Stimulated activated CD4-positive, alpha-beta T cell treated with anti-CD3 and anti-CD28 coated beads, Interleukin-4, amount 100 ng/mL, for 48 hours (primary cell): ENCODE measurements around the gene AMT.
"Not testable (repeated sequence)": the region's sequence is repeated elsewhere in the genome, so short reads cannot be mapped to it uniquely, and the experiment has no call there.

Experiments
- DNase-seq, 2 donors: peaks; one replicate each; pipeline ENCODE4 v3.0.0-alpha.2; 2020; ENCODE audit warnings: low read depth in 2 of 2

AMT gene

DNA sequence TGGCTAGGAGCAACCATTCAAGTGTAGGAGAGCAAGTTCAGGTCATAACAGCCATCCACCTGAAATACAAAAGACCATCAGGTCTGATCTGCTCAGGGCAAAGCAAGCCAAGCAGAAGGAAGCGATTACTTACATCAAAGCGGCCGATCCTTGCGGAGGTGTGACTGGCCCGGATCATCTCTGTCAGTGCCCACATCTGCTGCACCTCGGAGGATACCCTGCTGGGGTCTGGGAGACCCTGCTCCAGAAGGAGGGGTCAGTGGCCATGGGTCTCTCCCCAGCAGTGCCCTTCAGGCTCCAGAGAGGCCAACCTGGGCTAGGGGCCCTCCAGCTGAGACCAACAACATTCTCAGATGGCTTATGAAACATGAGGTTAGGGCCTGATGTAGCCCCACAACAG, 2.5 kb upstream of the AMT start:
- no peak for DNase-seq

DNA sequence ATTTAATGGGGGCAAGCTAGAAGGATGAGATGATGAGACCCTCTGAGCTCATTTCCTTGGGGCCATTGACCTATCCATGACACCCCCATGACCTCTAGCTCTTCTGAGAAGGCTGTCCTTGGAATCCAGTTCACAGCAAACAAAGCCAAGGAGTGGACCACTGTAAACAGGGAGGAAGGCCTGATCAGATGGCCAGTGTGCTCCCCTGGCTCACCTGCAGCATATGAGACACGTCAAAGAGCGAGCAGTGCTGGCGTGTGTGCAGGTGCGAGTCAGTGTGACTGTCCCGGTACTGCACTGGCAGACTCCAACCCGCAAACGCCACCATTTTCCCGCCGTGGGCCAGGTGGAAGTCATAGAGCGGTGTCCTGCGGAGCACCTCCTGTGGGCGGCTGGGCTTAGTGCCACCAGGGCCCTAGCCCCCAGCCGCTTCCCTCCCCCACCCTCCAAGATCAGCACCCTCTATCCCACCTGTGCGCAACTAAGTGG, 339 bp downstream of the AMT start:
- no peak for DNase-seq

DNA sequence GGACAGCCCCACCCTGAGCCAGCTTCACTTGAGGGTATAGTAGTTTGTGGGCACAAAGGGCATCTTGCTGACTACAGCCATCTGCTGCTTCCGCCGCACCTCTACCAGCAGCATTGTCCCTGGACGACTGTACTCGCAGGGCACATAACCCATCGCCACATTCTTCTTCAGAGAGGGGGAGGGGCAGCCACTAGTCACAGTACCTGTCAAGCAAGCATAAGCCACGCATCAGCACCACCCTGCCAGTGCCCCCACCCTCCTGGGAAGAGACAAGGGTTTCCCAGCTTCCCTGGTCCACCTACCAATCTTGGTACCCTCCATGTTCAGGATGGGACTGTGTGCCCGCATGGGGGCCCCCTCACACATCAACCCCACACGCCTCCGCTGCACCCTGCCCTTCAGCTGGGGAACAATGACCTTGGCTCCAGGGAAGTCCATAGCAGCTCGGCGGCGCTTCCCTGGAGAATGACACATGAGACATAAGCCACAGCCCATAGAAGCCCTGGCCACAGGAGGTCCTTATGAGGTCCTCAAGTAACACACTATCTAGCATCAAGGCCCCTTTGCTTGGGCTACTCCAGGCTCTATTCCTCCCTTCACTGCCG, 4.7 kb downstream of the AMT start:
- DNase-seq: no peak

- DNase-seq: no peak
Observed at GRCh38 chr3:49416867-49417266, 5.4 kb downstream of the AMT start.

DNA sequence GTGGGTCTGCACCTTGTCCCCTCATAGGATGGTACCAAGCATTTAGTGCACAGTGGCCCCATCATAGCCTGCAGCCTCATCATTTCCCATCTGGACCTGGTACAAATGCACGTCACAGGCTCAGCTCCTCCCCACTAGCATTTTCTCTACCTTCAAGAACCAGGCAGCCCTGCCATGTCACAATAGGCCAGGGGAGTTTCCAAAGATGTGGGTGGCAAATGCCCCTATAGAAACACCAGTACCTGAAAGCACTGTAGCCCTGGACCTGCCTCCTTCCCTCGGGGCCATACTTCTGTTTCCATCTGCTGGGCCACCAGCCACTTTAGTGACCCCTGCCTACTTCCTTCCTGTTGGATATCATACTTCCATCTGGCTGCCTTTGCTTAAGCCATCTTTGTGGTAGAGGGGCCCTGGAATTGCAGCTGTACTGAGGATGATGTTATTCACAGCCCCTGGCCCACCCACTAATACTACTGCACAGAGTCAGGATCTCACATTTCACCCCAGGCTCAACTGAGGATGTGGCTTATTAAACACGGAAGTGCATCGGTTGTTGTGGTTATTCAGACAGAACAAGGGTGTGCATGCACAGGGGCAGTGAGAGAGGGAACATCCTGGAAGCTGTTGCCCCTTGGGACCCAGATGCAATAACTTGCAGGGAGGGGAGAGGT, 6.2 kb downstream of the AMT start:
- peak; percentile 40 to 50 for DNase-seq

- DNase-seq: no peak
Observed at GRCh38 chr3:49414753-49415152, 7.5 kb downstream of the AMT start.

DNA sequence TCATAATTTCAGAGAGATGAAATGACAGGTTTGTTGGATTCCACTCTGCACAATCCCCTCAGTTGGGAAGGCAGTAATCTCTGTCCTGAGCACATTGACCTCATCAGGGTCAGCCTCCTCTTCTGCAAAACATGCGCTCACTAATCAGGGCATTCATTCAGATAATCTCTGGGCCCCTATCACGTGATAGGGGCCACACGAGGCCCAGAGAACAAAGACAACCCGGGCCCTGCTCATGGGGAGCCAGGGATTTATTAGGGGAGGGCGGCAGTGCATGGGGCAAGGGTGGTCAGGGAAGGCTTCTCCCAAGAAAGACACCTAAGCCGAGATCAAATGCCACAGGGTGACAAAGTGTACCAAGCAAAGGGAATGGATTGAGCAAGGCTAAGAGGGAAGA, 8.9 kb downstream of the AMT start:
- no peak for DNase-seq

GRCh38 chr3:49412632-49413337, 9.5 kb downstream of the AMT start:
- no peak for DNase-seq

GRCh38 chr3:49411968-49412631, 10.2 kb downstream of the AMT start, which contains the start of the genes RHOA and TCTA:
TSS of gene RHOA (minus strand) at chr3:49411976. CDS start at chr3:49375589, 36,387 bp downstream.
TSS of gene TCTA (plus strand) at chr3:49412423. CDS start at chr3:49412427, 4 bp downstream.
- peak; percentile 96 to 99 for DNase-seq

- peak in 1 of 2 donors; percentile 44 for DNase-seq
Observed at GRCh38 chr3:49411535-49411967, 10.7 kb downstream of the AMT start.

GRCh38 chr3:49410846-49411534, 11.3 kb downstream of the AMT start:
- no peak for DNase-seq

GRCh38 chr3:49410066-49410845, 12.0 kb downstream of the AMT start:
- no peak for DNase-seq

GRCh38 chr3:49406571-49407565, 15.4 kb downstream of the AMT start:
- DNase-seq: no peak

DNA sequence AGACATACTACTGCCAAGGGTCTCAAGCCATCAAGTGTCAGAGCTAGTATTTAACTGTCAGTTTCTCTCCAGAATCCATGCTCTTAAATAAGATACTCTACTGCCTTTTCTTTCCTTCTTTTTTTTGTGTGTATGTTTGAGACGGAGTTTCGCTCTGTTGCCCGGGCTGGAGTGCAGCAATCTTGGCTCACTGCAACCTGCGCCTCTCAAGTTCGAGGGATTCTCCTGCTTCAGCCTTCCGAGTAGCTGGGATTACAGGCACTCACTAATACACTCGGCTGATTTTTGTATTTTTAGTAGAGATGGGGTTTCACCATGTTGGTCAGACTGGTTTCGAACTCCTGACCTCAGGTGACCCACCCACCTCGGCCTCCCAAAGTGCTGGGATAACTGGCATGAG, 16.7 kb downstream of the AMT start:
- not testable (repeated sequence) for DNase-seq

DNA sequence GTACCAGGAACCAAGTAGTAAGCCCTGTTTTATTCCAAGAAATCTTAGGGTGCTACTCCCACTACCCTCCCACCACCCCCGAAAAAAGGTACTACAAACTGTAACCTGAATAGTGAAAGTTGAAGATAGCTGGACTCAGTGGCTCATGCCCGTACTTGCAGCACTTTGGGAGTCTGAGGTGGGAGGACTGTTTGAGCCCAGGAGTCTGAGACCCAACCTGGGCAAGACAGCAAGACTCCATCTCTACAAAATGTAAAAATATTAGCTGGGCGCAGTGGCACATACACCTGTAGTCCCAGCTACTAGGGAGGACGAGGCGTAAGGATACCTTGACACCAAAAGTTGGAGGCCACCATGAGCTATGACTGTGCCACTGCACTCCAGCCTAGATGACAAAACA, 18.4 kb downstream of the AMT start:
- no peak for DNase-seq

DNA sequence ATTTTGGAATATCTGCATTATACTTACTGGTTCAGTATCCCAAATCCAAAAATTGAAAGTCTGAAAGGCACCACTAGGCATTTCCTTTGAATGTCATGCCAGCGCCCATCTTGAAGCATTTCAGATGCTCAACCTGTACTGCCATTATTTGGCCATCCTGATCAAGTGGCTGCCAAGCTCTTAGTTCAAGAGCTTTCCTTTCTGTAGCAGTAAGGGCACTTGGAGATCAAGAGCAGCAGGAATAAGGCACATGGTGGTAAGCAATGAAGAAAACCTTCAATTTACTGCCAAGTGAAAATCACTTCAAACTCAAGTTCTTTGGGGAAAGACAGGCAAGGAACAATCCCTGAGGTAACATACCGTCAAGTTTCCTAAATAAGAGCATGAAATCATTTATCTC, 20.5 kb downstream of the AMT start:
- DNase-seq: no peak

DNA sequence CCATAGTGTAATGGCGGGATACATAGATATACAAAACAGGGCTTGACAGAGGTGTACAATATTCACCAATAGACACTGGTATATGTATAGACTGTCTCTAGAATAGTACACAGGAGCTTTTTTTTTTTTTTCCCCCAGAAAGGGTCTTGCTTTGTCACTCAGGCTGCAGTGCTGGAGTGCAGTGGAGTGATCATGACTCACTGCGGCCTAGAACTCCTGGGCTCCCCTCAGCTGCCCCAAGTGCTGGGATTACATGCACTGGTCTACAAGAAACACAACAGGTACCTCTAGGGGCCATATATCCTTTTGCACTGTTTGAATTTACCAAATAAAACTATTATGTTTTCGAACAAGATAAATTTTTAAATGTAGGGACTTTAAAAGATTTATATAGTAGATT, 22.8 kb downstream of the AMT start:
- no peak for DNase-seq

GRCh38 chr3:49397470-49397869, 24.8 kb downstream of the AMT start:
- no peak for DNase-seq

DNA sequence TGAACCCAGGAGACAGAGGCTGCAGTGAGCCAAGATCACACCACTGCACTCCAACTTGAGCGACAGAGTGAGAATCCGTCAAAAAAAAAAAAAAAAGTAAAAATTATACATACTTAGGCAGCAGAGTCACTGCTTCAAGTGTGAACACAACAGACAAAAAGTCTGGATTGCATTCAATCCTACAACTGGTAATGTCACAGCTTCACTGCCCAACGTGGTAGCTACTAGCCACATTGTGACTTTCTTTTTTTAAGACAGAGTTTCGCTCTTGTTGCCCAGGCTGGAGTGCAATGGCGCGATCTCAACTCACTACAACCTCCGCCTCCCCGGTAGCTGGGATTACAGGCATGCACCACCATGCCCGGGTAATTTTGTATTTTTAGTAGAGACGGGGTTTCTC, 31.0 kb downstream of the AMT start:
- DNase-seq: not testable (repeated sequence)

- DNase-seq: no peak
Observed at GRCh38 chr3:49389297-49389696, 33.0 kb downstream of the AMT start.
